HepG2 (cell line): ENCODE results near the gene ARHGEF7.

Experiments
- ZNF589 ChIP-seq: sonication (generic); formaldehyde crosslinking; conservative IDR thresholded peaks from 2 replicates; pipeline ENCODE4 v1.8.0; 2022; ENCODE audit warnings: mild to moderate bottlenecking, moderate library complexity, missing genetic modification reagents
- TF ChIP-seq, protein P1 (sequence below): sonication (generic); formaldehyde crosslinking; IDR thresholded peaks from 2 replicates; pipeline ENCODE4 v1.5.0; 2020; ENCODE audit warnings: missing genetic modification reagents
- TF ChIP-seq, protein P2 (sequence below): sonication (generic); formaldehyde crosslinking; IDR thresholded peaks from 2 replicates; pipeline ENCODE4 v1.5.1; 2020; ENCODE audit warnings: mild to moderate bottlenecking, missing genetic modification reagents

DNA sequence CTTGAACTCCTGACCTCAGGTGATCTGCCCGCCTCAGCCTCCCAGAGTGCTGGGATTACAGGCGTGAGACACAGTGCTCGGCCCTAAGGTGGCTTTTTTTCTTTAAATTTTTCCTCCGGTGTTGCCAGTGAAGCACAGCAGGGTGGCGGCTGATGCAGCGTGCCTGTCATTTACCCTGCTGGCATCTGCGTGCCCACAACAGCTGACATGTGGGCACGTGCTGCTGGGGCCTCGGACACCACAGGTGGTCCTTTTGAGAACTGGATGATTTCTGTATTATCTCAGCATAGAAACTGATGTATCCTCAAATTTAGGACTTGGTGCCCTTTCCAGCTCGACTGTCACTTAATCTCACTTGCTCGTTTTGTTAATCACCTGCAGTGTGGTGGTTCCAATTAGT is 174.1 kb downstream of the ARHGEF7 start:
- TF ChIP-seq ZNF589 (CRISPR knock-in tag) = no peak
- TF ChIP-seq, protein P1, sequence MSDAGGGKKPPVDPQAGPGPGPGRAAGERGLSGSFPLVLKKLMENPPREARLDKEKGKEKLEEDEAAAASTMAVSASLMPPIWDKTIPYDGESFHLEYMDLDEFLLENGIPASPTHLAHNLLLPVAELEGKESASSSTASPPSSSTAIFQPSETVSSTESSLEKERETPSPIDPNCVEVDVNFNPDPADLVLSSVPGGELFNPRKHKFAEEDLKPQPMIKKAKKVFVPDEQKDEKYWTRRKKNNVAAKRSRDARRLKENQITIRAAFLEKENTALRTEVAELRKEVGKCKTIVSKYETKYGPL (CRISPR knock-in tag) = no peak
- TF ChIP-seq, protein P2, sequence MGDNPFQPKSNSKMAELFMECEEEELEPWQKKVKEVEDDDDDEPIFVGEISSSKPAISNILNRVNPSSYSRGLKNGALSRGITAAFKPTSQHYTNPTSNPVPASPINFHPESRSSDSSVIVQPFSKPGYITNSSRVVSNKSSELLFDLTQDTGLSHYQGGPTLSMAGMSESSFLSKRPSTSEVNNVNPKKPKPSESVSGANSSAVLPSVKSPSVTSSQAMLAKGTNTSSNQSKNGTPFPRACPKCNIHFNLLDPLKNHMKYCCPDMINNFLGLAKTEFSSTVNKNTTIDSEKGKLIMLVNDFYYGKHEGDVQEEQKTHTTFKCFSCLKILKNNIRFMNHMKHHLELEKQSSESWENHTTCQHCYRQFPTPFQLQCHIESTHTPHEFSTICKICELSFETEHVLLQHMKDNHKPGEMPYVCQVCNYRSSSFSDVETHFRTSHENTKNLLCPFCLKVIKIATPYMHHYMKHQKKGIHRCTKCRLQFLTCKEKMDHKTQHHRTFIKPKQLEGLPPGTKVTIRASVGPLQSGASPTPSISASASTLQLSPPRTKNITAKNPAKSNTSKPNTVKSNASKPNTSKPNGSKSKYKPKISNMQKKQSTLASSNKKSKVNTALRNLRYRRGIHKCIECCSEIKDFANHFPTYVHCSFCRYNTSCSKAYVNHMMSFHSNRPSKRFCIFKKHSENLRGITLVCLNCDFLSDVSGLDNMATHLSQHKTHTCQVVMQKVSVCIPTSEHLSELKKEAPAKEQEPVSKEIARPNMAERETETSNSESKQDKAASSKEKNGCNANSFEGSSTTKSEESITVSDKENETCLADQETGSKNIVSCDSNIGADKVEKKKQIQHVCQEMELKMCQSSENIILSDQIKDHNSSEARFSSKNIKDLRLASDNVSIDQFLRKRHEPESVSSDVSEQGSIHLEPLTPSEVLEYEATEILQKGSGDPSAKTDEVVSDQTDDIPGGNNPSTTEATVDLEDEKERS = no peak
